Midbrain (tissue), 1 donor: ENCODE results near the gene CHRM4.
"Not testable (repeated sequence)": the region's sequence is repeated elsewhere in the genome, so short reads cannot be mapped to it uniquely, and the experiment has no call there.

Experiments used
- DNase-seq: peaks from one replicate; lab custom pipeline; 2025; lab: John Stamatoyannopoulos, UW

The CHRM4 gene

GRCh38 chr11:46381819-46382645 lies 9.5 kb downstream of the CHRM4 start:
- no peak for DNase-seq

- DNase-seq = no peak
Measured at GRCh38 chr11:46381048-46381818, 10.3 kb downstream of the CHRM4 start, which contains the start of gene MDK. Gene MDK, plus strand, starts transcription at chr11:46381669. Its CDS starts 389 bp downstream, at chr11:46382058.

- DNase-seq = no peak
Measured at GRCh38 chr11:46380340-46381047, 11.1 kb downstream of the CHRM4 start.

GRCh38 chr11:46379482-46380293 lies 11.9 kb downstream of the CHRM4 start:
- DNase-seq = not testable (repeated sequence)

- DNase-seq = no peak
Measured at GRCh38 chr11:46378811-46379481, 12.6 kb downstream of the CHRM4 start.

- no peak for DNase-seq
Measured at GRCh38 chr11:46378296-46378695, 13.3 kb downstream of the CHRM4 start.

- DNase-seq = no peak
Measured at GRCh38 chr11:46377831-46378230, 13.7 kb downstream of the CHRM4 start.

- no peak for DNase-seq
Measured at GRCh38 chr11:46377290-46377689, 14.3 kb downstream of the CHRM4 start.

GRCh38 chr11:46376258-46377050 lies 15.1 kb downstream of the CHRM4 start:
- no peak for DNase-seq

GRCh38 chr11:46375392-46376101 lies 16.0 kb downstream of the CHRM4 start:
- DNase-seq = no peak

- DNase-seq = no peak
Measured at GRCh38 chr11:46374815-46375214, 16.8 kb downstream of the CHRM4 start.

GRCh38 chr11:46373787-46374740 lies 17.5 kb downstream of the CHRM4 start:
- no peak for DNase-seq

GRCh38 chr11:46372501-46372900 lies 19.1 kb downstream of the CHRM4 start:
- not testable (repeated sequence) for DNase-seq

GRCh38 chr11:46372086-46372485 lies 19.5 kb downstream of the CHRM4 start:
- DNase-seq = no peak

- not testable (repeated sequence) for DNase-seq
Measured at GRCh38 chr11:46371262-46371661, 20.3 kb downstream of the CHRM4 start.

- no peak for DNase-seq
Measured at GRCh38 chr11:46370253-46370652, 21.3 kb downstream of the CHRM4 start.

- no peak for DNase-seq
Measured at GRCh38 chr11:46369458-46370152, 22.0 kb downstream of the CHRM4 start.

GRCh38 chr11:46367916-46368267 lies 23.7 kb downstream of the CHRM4 start:
- DNase-seq = no peak
